LNCAP (cell line): ENCODE measurements around the gene LRRC4B.

ENCODE experiments used
- TF ChIP-seq, protein P1 (sequence below): fragments of 450-650 bp; IDR thresholded peaks from 2 replicates; pipeline ENCODE4 v1.5.1; 2017; ENCODE audit warnings: mild to moderate bottlenecking

The LRRC4B gene, protein sequence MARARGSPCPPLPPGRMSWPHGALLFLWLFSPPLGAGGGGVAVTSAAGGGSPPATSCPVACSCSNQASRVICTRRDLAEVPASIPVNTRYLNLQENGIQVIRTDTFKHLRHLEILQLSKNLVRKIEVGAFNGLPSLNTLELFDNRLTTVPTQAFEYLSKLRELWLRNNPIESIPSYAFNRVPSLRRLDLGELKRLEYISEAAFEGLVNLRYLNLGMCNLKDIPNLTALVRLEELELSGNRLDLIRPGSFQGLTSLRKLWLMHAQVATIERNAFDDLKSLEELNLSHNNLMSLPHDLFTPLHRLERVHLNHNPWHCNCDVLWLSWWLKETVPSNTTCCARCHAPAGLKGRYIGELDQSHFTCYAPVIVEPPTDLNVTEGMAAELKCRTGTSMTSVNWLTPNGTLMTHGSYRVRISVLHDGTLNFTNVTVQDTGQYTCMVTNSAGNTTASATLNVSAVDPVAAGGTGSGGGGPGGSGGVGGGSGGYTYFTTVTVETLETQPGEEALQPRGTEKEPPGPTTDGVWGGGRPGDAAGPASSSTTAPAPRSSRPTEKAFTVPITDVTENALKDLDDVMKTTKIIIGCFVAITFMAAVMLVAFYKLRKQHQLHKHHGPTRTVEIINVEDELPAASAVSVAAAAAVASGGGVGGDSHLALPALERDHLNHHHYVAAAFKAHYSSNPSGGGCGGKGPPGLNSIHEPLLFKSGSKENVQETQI

DNA sequence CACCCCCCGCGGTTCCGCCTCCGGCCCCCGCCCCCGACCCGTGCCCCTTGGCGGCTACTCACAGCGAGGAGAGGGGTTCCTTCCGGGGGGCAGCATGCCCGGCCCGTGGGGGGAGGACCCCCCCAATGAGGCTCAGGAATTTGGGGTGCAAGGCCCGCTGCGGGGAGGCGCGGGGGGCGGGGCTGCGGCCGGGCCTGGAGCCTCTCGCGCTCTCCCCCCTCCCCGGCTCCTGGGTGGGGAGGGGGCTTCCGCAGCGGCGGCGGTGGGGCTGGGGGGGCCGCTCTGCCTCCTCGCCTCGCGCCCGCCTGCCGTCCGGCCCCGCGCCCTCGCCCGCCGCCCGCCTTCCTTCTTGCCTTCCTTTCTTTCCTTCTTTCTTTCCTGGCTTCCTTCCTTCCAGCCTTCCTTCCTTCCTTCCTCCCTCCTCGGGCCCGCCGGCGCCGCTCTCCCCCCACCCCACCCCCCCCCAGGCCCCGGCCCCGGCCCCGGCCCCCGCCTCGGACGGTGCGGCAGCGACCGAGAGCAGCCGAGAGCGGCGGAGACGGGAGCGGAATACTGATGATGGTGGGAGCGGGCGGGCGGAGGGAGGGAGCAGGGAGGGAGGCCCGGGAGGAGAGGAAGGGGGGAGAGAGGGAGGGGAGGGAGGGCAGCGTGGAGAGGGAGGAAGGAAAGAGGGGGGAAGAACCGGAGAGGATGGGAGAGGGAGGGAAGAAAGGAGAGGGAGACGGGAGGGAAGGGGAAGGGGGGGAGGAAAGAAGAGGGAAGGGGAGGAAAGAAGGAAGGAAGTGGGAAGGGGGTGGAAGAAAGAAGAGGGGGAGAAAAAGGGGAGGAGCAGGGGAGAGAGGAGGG, at the start of gene LRRC4B:
Gene LRRC4B (minus strand): TSS at position 554 of the 846 bp plus-strand sequence. CDS start 19,597 bp downstream, outside the sequence.
- TF ChIP-seq, protein P1, sequence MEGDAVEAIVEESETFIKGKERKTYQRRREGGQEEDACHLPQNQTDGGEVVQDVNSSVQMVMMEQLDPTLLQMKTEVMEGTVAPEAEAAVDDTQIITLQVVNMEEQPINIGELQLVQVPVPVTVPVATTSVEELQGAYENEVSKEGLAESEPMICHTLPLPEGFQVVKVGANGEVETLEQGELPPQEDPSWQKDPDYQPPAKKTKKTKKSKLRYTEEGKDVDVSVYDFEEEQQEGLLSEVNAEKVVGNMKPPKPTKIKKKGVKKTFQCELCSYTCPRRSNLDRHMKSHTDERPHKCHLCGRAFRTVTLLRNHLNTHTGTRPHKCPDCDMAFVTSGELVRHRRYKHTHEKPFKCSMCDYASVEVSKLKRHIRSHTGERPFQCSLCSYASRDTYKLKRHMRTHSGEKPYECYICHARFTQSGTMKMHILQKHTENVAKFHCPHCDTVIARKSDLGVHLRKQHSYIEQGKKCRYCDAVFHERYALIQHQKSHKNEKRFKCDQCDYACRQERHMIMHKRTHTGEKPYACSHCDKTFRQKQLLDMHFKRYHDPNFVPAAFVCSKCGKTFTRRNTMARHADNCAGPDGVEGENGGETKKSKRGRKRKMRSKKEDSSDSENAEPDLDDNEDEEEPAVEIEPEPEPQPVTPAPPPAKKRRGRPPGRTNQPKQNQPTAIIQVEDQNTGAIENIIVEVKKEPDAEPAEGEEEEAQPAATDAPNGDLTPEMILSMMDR = no peak

DNA sequence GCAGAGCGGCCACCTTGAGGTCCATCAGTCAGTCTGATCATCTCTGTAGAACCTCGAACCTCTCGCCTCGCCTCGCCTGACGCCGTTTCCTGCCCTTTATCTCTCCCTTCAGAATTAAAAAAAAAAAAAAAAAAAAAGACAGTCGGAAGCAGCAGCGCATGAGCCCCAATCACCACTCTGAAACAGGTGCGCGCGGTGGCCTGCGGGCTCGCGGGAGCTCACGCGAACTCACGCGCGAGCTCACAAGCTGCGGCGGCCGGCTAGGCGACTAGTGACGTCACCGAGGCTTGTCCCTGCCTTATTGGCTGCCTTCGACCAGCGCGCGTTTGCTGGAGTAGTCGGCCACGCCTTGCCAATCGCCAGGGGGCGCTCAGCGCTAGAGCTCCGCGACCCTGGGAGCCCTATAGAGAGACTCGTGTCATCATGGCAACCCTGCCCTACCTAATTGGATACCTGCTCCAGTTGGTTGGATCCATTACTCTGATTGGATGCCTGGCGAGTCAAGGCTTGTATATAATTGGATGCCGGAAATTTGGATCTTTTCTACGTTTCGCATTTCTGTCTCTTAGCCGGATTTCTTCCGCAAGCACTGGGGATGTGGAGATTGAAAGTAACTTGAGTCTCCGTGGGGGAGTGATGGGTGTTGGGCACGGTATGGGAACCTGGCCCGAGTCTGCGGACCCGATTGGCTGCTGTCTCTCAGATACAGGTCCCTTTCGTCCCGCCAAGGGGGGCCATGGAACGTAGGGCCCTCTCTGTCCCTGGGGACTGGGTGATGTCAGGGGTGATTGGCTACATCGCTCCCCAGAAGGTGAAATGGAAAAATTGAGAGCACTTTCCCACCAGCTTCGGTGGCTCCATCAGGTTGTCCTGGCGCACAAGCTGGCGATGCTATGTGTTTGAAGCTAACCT, 39.9 kb upstream of the LRRC4B start:
- TF ChIP-seq, protein P1 = peak; percentile 43; the same call in 1 of the 2 replicates

DNA sequence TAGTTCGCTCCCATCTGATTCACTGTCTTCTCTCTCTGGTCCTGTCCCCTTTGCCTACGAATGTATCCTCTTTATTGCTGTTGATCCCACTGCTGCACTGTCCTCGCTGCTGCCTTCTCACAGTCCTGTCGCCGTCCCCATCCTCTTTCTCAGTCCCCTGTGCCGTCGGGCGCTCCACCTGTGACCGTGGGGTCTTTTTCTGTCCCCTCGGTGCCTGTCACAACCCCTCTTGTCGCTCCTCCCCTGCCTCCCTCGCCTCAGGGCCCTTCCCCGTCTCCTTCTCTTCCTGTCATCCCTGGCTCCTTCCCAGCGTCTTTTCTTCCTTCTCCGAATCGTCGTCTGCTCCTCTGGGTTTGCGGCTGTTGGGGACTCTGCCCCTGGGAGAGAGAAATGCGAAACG, 39.2 kb upstream of the LRRC4B start:
- TF ChIP-seq, protein P1 = no peak

DNA sequence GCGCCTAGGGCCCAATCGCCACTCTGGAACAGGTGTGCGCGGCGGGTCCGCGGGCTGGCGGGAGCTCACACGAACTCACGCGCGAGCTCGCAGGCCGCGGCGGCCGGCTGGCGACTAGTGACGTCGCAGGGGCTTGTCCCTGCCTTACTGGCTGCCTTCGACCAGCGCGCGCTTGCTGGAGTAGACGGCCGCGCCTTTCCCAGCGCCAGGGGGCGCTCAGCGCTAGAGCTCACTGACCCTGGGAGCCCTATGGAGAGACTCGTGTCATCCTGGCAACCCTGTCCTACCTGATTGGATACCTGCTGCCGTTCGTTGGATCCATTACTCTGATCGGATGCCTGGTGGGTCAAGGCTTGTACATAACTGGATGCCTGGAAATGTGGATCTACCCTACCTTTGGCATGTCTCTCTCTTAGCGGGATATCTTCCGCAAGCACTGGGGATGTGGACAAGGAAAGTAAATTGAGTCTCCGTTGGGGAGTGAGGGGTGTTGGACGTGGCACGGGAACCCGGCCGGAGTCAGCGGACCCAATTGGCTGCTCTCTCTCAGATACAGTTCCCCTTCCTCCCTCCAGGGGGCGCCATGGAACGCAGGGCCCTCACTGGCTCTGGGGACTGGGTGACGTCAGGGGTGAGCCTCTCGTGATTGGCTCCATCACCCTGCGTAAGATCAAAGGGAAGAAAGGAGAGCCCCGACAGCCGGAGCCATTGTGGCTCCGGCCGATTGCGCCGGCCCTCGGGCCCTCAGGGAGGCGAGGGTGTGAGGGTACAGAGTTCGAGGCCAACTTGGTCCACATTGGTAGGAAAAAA, 36.2 kb upstream of the LRRC4B start:
- TF ChIP-seq, protein P1 = peak; percentile 32; the same call in 1 of the 2 replicates

DNA sequence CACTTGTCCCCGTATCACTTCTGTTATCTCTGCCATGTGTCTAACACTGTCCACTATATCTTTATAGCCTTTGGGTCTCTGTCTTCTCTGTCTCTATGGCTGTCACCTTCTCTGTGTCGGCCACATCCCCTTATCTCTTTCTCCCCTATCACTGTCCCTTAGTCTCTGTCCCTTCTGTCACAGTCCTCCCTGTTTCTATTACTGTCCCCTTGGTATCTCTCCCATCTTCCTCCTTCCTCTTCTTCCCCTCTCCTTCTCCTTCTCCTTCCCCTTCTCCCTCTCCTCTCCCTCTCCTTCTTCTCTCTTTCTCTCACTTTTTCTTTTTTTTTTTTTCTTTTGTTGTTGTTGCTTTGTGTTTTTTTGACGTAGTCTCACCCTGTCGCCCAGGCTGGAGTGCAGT, 34.7 kb upstream of the LRRC4B start:
- TF ChIP-seq, protein P1 = no peak

DNA sequence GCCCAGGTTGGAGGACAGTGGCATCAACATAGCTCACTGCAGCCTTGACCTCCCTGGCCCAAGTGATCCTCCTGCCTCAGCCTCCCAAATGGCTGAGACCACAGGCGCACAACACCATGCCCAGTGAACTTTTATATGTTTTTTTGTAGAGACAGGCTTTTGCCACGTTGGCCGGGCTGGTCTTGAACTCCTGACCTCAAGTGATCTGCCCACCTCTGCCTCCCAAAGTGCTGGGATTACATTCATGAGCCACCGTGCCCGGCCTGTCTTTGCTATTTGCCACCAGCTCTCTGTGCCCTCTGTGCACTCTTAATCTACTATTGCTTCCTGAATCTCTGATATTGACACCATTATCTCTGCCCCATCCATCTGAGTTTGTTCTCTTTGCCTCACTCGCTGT, 34.3 kb upstream of the LRRC4B start:
- TF ChIP-seq, protein P1 = no peak
